Epithelial cell of esophagus (primary cell): ENCODE measurements around the gene ACP3.
"Not testable (repeated sequence)": the region's sequence is repeated elsewhere in the genome, so short reads cannot be mapped to it uniquely, and the experiment has no call there.

Source experiments
- DNase-seq: peaks from one replicate; pipeline ENCODE4 v3.0.0; 2010; ENCODE audit warnings: low read depth
- H3K4me3 ChIP-seq: 2 replicates; pipeline ENCODE4 v1.5.1; 2011; ENCODE audit warnings: mild to moderate bottlenecking, low read length, control low read depth
- TF ChIP-seq, protein P1 (sequence below): IDR thresholded peaks from 2 replicates; pipeline ENCODE4 v1.5.1; 2011; ENCODE audit warnings: low read depth, mild to moderate bottlenecking, low read length, control low read depth, inconsistent platforms; ENCODE audit not compliant: insufficient read depth; ENCODE audit errors: missing control alignments

ACP3 gene

GRCh38 chr3:132378048-132378762, 61.0 kb downstream of the ACP3 start:
- H3K4me3 ChIP-seq, result no peak overlapping the region
- DNase-seq, result no peak
- TF ChIP-seq, protein P1, sequence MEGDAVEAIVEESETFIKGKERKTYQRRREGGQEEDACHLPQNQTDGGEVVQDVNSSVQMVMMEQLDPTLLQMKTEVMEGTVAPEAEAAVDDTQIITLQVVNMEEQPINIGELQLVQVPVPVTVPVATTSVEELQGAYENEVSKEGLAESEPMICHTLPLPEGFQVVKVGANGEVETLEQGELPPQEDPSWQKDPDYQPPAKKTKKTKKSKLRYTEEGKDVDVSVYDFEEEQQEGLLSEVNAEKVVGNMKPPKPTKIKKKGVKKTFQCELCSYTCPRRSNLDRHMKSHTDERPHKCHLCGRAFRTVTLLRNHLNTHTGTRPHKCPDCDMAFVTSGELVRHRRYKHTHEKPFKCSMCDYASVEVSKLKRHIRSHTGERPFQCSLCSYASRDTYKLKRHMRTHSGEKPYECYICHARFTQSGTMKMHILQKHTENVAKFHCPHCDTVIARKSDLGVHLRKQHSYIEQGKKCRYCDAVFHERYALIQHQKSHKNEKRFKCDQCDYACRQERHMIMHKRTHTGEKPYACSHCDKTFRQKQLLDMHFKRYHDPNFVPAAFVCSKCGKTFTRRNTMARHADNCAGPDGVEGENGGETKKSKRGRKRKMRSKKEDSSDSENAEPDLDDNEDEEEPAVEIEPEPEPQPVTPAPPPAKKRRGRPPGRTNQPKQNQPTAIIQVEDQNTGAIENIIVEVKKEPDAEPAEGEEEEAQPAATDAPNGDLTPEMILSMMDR, result no peak

- no peak overlapping the region for H3K4me3 ChIP-seq
- DNase-seq, result no peak
- TF ChIP-seq, protein P1, result no peak
These were observed 61.6 kb downstream of the ACP3 start for GRCh38 chr3:132378846-132379245.

- DNase-seq, result no peak
- TF ChIP-seq, protein P1, result no peak
These were observed 63.7 kb downstream of the ACP3 start for GRCh38 chr3:132380920-132381319.

DNA sequence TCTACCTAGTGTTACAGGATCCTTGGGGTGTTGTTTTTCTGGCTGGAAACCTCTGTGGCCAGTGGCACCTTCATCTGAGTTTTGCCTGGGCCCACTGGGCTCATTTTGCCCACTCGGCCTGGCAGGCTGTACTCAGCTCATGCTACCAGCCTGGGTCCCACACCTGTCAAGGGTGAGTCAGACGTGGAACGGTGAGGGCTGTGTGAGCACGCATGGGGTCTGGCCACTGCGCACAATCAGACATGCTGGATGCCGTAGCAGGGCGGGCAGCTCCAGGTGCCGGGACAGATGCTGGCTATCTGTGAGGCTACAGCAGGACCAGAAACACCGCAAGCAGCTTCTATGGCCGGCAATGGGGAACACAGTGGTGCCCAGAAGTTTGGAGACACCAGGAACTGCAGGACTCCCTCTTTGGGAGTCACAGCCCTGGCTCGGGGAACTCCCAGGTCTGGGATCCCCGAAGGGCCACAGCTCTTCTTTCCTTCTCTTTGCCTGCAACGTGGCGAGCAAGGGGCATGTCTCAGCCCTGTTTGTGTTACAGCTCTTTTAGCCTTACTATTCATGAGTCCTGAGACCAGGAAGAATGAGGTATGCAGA, 64.2 kb downstream of the ACP3 start:
- TF ChIP-seq, protein P1, result no peak
- no peak for DNase-seq
- H3K4me3 ChIP-seq, result no peak overlapping the region

More at GRCh38 chr3:132380920-132381319, 63.7 kb downstream of the ACP3 start:
- no peak overlapping the region for H3K4me3 ChIP-seq

- TF ChIP-seq, protein P1, result no peak
- DNase-seq, result no peak
- no peak overlapping the region for H3K4me3 ChIP-seq
These were observed 65.1 kb downstream of the ACP3 start for GRCh38 chr3:132382267-132382666.

DNA sequence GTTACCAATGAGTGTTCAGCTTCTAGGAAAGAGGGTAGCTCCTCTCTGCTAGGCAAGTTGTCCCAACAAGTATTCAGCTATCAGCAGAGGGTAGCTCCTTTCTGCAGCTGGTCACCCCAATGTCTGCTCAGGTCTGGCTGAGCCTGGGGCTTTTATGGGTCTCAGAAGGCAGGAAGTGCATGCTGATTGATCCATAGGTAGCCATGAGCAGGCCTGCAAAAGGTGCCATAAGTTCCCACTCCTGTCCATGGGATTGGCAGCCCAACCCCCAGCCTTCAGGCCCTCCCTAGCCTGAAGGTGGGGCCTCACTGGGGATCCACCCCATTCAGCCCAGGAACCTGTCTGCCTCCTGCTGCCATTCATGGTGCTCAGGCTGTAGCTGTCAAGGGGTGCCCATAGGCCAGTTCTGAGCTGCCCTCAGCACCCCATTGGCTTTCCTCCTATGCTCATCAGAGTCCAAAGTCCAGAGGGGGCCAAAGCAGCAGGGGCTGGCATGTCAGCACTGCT, 65.5 kb downstream of the ACP3 start:
- no peak for DNase-seq
- no peak overlapping the region for H3K4me3 ChIP-seq
- TF ChIP-seq, protein P1, result no peak

DNA sequence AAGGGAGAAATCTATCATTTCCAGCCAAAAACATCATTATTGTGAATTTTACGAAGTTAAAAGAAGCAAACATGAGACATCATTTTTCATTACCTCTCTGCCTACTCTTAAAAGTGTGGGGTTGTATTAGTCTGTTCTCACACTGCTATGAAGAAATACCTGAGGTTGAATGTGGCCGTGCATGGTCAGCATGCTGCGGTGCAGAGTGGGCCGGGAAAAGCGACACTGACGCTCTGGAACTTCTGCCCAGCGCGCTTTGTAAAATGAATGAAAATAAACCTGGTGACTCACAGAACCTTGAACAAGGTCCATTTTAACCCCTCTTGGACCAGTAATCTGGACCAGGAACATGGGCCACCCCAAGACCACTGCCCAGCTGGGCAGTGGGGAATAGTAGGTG, 69.1 kb downstream of the ACP3 start:
- TF ChIP-seq, protein P1, result no peak
- no peak overlapping the region for H3K4me3 ChIP-seq
- no peak for DNase-seq

DNA sequence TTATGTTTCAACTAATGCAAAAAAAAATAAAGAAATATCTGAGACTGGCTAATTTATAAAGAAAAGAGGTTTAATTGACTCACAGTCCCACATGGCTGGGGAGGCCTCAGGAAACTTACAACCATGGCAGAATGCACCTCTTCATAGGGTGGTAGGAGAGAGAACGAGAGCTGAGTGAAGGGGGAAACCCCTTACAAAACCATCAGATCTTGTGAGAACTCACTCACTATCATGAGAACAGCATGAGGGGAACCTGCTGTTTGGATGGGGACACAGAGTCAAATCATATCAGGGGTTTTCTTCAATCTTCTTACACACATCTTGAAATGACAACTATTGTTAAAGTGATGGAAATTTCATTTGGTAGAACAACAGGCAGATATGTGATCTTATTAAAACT, 75.5 kb downstream of the ACP3 start:
- not testable (repeated sequence) for DNase-seq, H3K4me3 ChIP-seq
